HepG2 (cell line): Measurements from ENCODE around the gene PCNX1. TPM values are rescaled to one million over a fixed set of nuclear protein-coding genes. Genes with fewer than 3 reads are reported as not detected.

Source experiments
- ATAC-seq: fragments of 200-7000 bp; cut with Tn5 transposase; 3 replicates; pipeline ENCODE4 v1.9.1; 2020; ENCODE audit warnings: mild to moderate bottlenecking, moderate library complexity
- BruUV-seq: library from RNA; stranded (reverse); fragments of 400-500 nt; replicated peaks from 2 replicates; lab custom pipeline; 2021; lab: Mats Ljungman, UMichigan
- CTCF ChIA-PET: fragments of 300-600 bp; formaldehyde crosslinking; extraction: SDS; loops from one replicate; lab custom pipeline; 2021; ENCODE audit warnings: low total read pairs, inconsistent platforms, low intra/inter-chr PET ratio; lab: Yijun Ruan, JAX
- POLR2A ChIA-PET: fragments of 350-600 bp; sonication (Branson Sonifier 250); formaldehyde crosslinking; loops from one replicate; lab custom pipeline; 2020; ENCODE audit warnings: antibody characterized with exemption, inconsistent platforms; lab: Yijun Ruan, JAX
- DNase-seq: peaks from one replicate; pipeline ENCODE4 v3.0.0-alpha.2; 2015; ENCODE audit warnings: low spot score
- FAIRE-seq: peaks from 3 replicates; lab custom pipeline; 2011; peaks lifted over from hg19 to GRCh38; lab: Jason Lieb, UNC
- H2AFZ ChIP-seq: one replicate; pipeline ENCODE4 v1.6.1; 2011; ENCODE audit warnings: low read length, inconsistent platforms
- H3K27ac ChIP-seq: fragments of 300-600 bp; 3 replicates; pipeline ENCODE4 v1.8.0; 2011; ENCODE audit warnings: mixed run types, mild to moderate bottlenecking, mixed read lengths, low read length, inconsistent platforms; ENCODE audit not compliant: insufficient read depth; ENCODE audit errors: extremely low read length
- H3K27me3 ChIP-seq, 2 experiments: fragments of 200-600 bp in 1 of 2; 2 replicates in 1 of 2; 3 replicates in 1 of 2; pipeline versions ENCODE4 v1.6.0 to v1.8.0; 2011; ENCODE audit warnings: low read length in 2 of 2, mild to moderate bottlenecking in 2 of 2, moderate library complexity in 2 of 2, inconsistent platforms in 1 of 2; ENCODE audit not compliant: insufficient read depth in 2 of 2, control insufficient read depth in 1 of 2
- H3K36me3 ChIP-seq, 2 experiments: fragments of 200-600 bp in 1 of 2; replicated peaks in 1 of 2; 2 replicates in 1 of 2; 3 replicates in 1 of 2; pipeline versions ENCODE4 v1.5.1 to v1.8.0; 2011; ENCODE audit warnings: low read length in 2 of 2, inconsistent platforms in 1 of 2; ENCODE audit not compliant: insufficient read depth in 2 of 2, control insufficient read depth in 1 of 2
- H3K4me1 ChIP-seq: 2 replicates; pipeline ENCODE4 v1.5.1; 2012; ENCODE audit warnings: low read length, inconsistent platforms; ENCODE audit not compliant: insufficient read depth
- H3K4me2 ChIP-seq: 2 replicates; pipeline ENCODE4 v1.6.0; 2011; ENCODE audit warnings: low read depth, low read length, inconsistent platforms
- H3K4me3 ChIP-seq, 3 experiments: fragments of 200-600 bp in 1 of 3; sonication (generic), shearing (Covaris generic) in 1 of 3; replicated peaks in 1 of 3; 2 replicates each; pipeline ENCODE4 v1.5.1; 2011 to 2016; ENCODE audit warnings: low read length in 3 of 3, inconsistent platforms in 2 of 3, low read depth in 2 of 3, mild to moderate bottlenecking in 2 of 3, control low read depth in 1 of 3, mixed read lengths in 1 of 3; ENCODE audit not compliant: insufficient read depth in 1 of 3
- H3K79me2 ChIP-seq: one replicate; pipeline ENCODE4 v1.6.1; 2011; ENCODE audit warnings: low read length, inconsistent platforms; ENCODE audit not compliant: insufficient read depth
- H3K9ac ChIP-seq: 2 replicates; pipeline ENCODE4 v1.6.0; 2011; ENCODE audit warnings: mild to moderate bottlenecking, low read depth, low read length, inconsistent platforms; ENCODE audit not compliant: insufficient read depth
- H3K9me3 ChIP-seq: 2 replicates; pipeline ENCODE4 v1.5.1; 2012; ENCODE audit warnings: mild to moderate bottlenecking, low read length
- H4K20me1 ChIP-seq: 2 replicates; pipeline ENCODE4 v1.6.0; 2011; ENCODE audit warnings: inconsistent platforms, mild to moderate bottlenecking, low read length, moderate library complexity; ENCODE audit not compliant: insufficient read depth
- ARNT ChIP-seq: fragments of 450-650 bp; IDR thresholded peaks from 2 replicates; pipeline ENCODE4 v1.6.1; 2017
- ATF1 ChIP-seq: IDR thresholded peaks from 2 replicates; pipeline ENCODE4 v1.6.1; 2016; ENCODE audit warnings: mild to moderate bottlenecking, control low read depth
- CC2D1A ChIP-seq: sonication (generic); formaldehyde crosslinking; IDR thresholded peaks from 2 replicates; pipeline ENCODE4 v1.8.1; 2023; ENCODE audit warnings: mild to moderate bottlenecking, missing genetic modification reagents
- CENPBD1 ChIP-seq: sonication (generic); formaldehyde crosslinking; IDR thresholded peaks from 2 replicates; pipeline ENCODE4 v1.8.0; 2022; ENCODE audit warnings: missing genetic modification reagents, low read depth, mild to moderate bottlenecking, borderline replicate concordance
- CHD2 ChIP-seq: IDR thresholded peaks from 2 replicates; pipeline ENCODE4 v1.6.1; 2011; ENCODE audit warnings: low read depth, low read length, improper control_type of control experiment
- MYC ChIP-seq: sonication (generic); formaldehyde crosslinking; IDR thresholded peaks from 2 replicates; pipeline ENCODE4 v1.9.0; 2021; ENCODE audit warnings: missing genetic modification reagents, borderline replicate concordance
- RBFOX2 ChIP-seq: fragments of 200-400 bp; formaldehyde crosslinking; IDR thresholded peaks from 2 replicates; pipeline ENCODE4 v1.6.1; 2017; ENCODE audit warnings: low read depth, mild to moderate bottlenecking, low read length
- REST ChIP-seq, 2 experiments: IDR thresholded peaks; 2 replicates each; pipeline ENCODE4 v1.6.1; 2011 to 2012; ENCODE audit warnings: low read length in 2 of 2, borderline replicate concordance in 1 of 2, low read depth in 1 of 2, mild to moderate bottlenecking in 1 of 2, moderate library complexity in 1 of 2
- SIX4 ChIP-seq: sonication (generic); formaldehyde crosslinking; IDR thresholded peaks from 2 replicates; pipeline ENCODE4 v1.4.0; 2020; ENCODE audit warnings: missing genetic modification reagents
- SKI ChIP-seq: fragments of 450-650 bp; IDR thresholded peaks from one replicate; pipeline ENCODE4 v1.6.1; 2018; ENCODE audit warnings: mild to moderate bottlenecking; ENCODE audit not compliant: partially characterized antibody
- ZFP1 ChIP-seq: IDR thresholded peaks from 2 replicates; pipeline ENCODE4 v1.6.1; 2016
- ZNF747 ChIP-seq: sonication (generic); formaldehyde crosslinking; IDR thresholded peaks from 2 replicates; pipeline ENCODE4 v1.8.1; 2023; ENCODE audit warnings: missing genetic modification reagents, mild to moderate bottlenecking, borderline replicate concordance
- WGBS: methylation state at CpG from one replicate; pipeline ENCODE4 v1.1.6; 2017; ENCODE audit warnings: low lambda C conversion rate; 5-methylcytosine and 5-hydroxymethylcytosine counted together
- in situ Hi-C: cut with HindIII; loops from 2 replicates; pipeline ENCODE4 v1.10.0; 2017; ENCODE audit warnings: low pct_unique_long_range_greater_than_20kb; ENCODE audit not compliant: extremely low pct_ligation_motif_present
- intact Hi-C: fragments of 100-400 bp; cut with micrococcal nuclease; formaldehyde crosslinking; loops from one replicate; pipeline ENCODE4 v1.10.0; 2022; ENCODE audit not compliant: unreplicated experiment
- polyA plus RNA-seq, 8 experiments: library from polyadenylated mRNA; depleted of rRNA in 3 of 8; stranded (reverse) in 7 of 8; unstranded in 1 of 8; fragments of >200 nt; fragmentation: Illumina TruSeq in 4 of 8; extraction: Trizol in 4 of 8; gene quantifications; 2 replicates each; pipeline versions ENCODE4 v1.2.1 to v1.2.3, GENCODE V29; 2011 to 2016; ENCODE audit warnings: low read depth in 4 of 8, missing spikeins in 1 of 8, mixed read lengths in 1 of 8; ENCODE audit not compliant: insufficient read depth in 1 of 8
- total RNA-seq, 5 experiments: library from RNA; depleted of rRNA; stranded (reverse); fragments of >200 nt; fragmentation: Illumina TruSeq; extraction: Trizol; gene quantifications; 2 replicates each; pipeline ENCODE4 v1.2.3, GENCODE V29; 2016; ENCODE audit warnings: low read depth in 1 of 5
- TF ChIP-seq, protein P1 (sequence below): sonication (generic); formaldehyde crosslinking; IDR thresholded peaks from 2 replicates; pipeline ENCODE4 v1.5.0; 2020; ENCODE audit warnings: mild to moderate bottlenecking, low read depth, missing genetic modification reagents, borderline replicate concordance
- TF ChIP-seq, protein P2 (sequence below): sonication (generic); formaldehyde crosslinking; conservative IDR thresholded peaks from 2 replicates; pipeline ENCODE4 v1.4.0; 2020; ENCODE audit warnings: missing genetic modification reagents

The PCNX1 gene
- total and polyA plus RNA-seq, 2 of the 13 experiments (the other 11 are each of a cell fraction or from before 2014, with no cell fraction given) = 24.9 to 30.3 TPM

GRCh38 chr14:71163050-71163841 is 256.0 kb downstream of the PCNX1 start:
- 3% methylated on average over 6 of the region's 6 CpGs for WGBS

More at GRCh38 chr14:71163050-71163841, 256.0 kb downstream of the PCNX1 start:
- in situ Hi-C loops (no loop called here), intact Hi-C loops (no loop called here)
- TF ChIP-seq ATF1 (CRISPR knock-in tag) (no peak), ZFP1 (CRISPR knock-in tag) (no peak), CENPBD1 (no peak), SKI (no peak), ARNT (no peak), SIX4 (no peak), CHD2 (no peak), MYC (CRISPR knock-in tag) (no peak), REST (IDR thresholded peaks at IDR 0.05; ENCODE audit: borderline replicate concordance in 1 of 2, low read depth in 1 of 2, low read length in 2 of 2) (no peak), CC2D1A (CRISPR knock-in tag) (no peak), ZNF747 (no peak), RBFOX2 (no peak)
- TF ChIP-seq, protein P1, sequence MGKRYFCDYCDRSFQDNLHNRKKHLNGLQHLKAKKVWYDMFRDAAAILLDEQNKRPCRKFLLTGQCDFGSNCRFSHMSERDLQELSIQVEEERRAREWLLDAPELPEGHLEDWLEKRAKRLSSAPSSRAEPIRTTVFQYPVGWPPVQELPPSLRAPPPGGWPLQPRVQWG (CRISPR knock-in tag) = no peak
- TF ChIP-seq, protein P2, sequence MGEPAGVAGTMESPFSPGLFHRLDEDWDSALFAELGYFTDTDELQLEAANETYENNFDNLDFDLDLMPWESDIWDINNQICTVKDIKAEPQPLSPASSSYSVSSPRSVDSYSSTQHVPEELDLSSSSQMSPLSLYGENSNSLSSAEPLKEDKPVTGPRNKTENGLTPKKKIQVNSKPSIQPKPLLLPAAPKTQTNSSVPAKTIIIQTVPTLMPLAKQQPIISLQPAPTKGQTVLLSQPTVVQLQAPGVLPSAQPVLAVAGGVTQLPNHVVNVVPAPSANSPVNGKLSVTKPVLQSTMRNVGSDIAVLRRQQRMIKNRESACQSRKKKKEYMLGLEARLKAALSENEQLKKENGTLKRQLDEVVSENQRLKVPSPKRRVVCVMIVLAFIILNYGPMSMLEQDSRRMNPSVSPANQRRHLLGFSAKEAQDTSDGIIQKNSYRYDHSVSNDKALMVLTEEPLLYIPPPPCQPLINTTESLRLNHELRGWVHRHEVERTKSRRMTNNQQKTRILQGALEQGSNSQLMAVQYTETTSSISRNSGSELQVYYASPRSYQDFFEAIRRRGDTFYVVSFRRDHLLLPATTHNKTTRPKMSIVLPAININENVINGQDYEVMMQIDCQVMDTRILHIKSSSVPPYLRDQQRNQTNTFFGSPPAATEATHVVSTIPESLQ (CRISPR knock-in tag) = no peak
- H3K9ac ChIP-seq = no peak overlapping the region
- H3K27ac ChIP-seq = no peak overlapping the region
- H3K9me3 ChIP-seq = no peaks in the 10 kb centered on the region
- H3K27me3 ChIP-seq = peaks cover 0 to 3% of the 10 kb centered on the region in 2 experiments; a peak in 2 of 5 replicates
- H3K36me3 ChIP-seq = no peaks in the 10 kb centered on the region
- no TSS peak for BruUV-seq
- CTCF ChIA-PET = no interaction called here
- no peak overlapping the region for H2AFZ ChIP-seq
- POLR2A ChIA-PET = no interaction called here
- FAIRE-seq (no peak), ATAC-seq (peak; percentile 61), DNase-seq (no peak)
- no peak overlapping the region for H3K4me3 ChIP-seq
- H4K20me1 ChIP-seq = no peaks in the 10 kb centered on the region
- no peaks in the 10 kb centered on the region for H3K79me2 ChIP-seq
- H3K4me2 ChIP-seq = peak overlapping the region; percentile 50
- H3K4me1 ChIP-seq = peaks cover 27% of the 10 kb centered on the region
